HCT116 (cell line): ENCODE measurements around the gene ISG20. TPM values are rescaled to one million over a fixed set of nuclear protein-coding genes. Genes with fewer than 3 reads are reported as not detected.

ENCODE experiments used
- ATAC-seq: fragments of 200-7000 bp; cut with Tn5 transposase; 2 replicates; pipeline ENCODE4 v1.9.1; 2020; ENCODE audit warnings: mild to moderate bottlenecking, moderate library complexity
- BruUV-seq: library from RNA; stranded (reverse); fragments of 400-500 nt; replicated peaks from 2 replicates; lab custom pipeline; 2021; lab: Mats Ljungman, UMichigan
- CTCF ChIA-PET: fragments of 300-600 bp; sonication (Branson Sonifier 250); formaldehyde crosslinking; loops from one replicate; lab custom pipeline; 2021; ENCODE audit warnings: antibody characterized with exemption; lab: Charles Lee
- POLR2A ChIA-PET: fragments of 300-600, 350-600 bp; sonication (Branson Sonifier 250); formaldehyde crosslinking; loops from one replicate; lab custom pipeline; 2021; ENCODE audit warnings: antibody characterized with exemption; lab: Charles Lee
- RAD21 ChIA-PET, 2 experiments: fragments of 300-600 bp; sonication (Branson Sonifier 250); formaldehyde crosslinking; loops; one replicate each; lab custom pipeline; 2023; ENCODE audit warnings: low total read pairs in 2 of 2; ENCODE audit not compliant: uncharacterized antibody in 2 of 2, unreplicated experiment in 2 of 2, low non-redundant PET in 1 of 2; lab: Charles Lee
- DNase-seq: peaks from one replicate; pipeline ENCODE4 v3.0.0-alpha.2; 2010; ENCODE audit warnings: low read depth, low spot score
- H2AFZ ChIP-seq: fragments of 200-600 bp; shearing (Covaris generic), sonication (generic); 2 replicates; pipeline ENCODE4 v1.6.1; 2017; ENCODE audit warnings: low read depth, mixed run types, mixed read lengths, antibody characterized with exemption, low read length; ENCODE audit not compliant: poor library complexity, severe bottlenecking
- H3K27ac ChIP-seq: 2 replicates; pipeline ENCODE4 v1.5.1; 2012; ENCODE audit warnings: low read depth, low read length
- H3K27me3 ChIP-seq: fragments of 200-600 bp; sonication (generic); 2 replicates; pipeline ENCODE4 v1.6.1; 2016; ENCODE audit warnings: mixed run types, low read length, mixed read lengths; ENCODE audit not compliant: insufficient read depth
- H3K36me3 ChIP-seq, 2 experiments: fragments of 200-500 bp in 1 of 2; fragments of 200-600 bp in 1 of 2; sonication (Bioruptor generic) in 1 of 2; sonication (generic) in 1 of 2; 2 replicates each; pipeline versions ENCODE4 v1.5.1 to v1.6.1; 2014 to 2016; ENCODE audit warnings: low read length in 2 of 2, inconsistent platforms in 1 of 2, mixed read lengths in 1 of 2, mixed run types in 1 of 2; ENCODE audit not compliant: insufficient read depth in 2 of 2, control insufficient read depth in 1 of 2
- H3K4me1 ChIP-seq, 2 experiments: fragments of 200-600 bp in 1 of 2; sonication (generic) in 1 of 2; 2 replicates each; pipeline versions ENCODE4 v1.5.1 to v1.6.1; 2012 to 2017; ENCODE audit warnings: low read length in 2 of 2, inconsistent platforms in 1 of 2, mild to moderate bottlenecking in 1 of 2, mixed read lengths in 1 of 2, mixed run types in 1 of 2, moderate library complexity in 1 of 2; ENCODE audit not compliant: insufficient read depth in 2 of 2, control insufficient read depth in 1 of 2
- H3K4me2 ChIP-seq: fragments of 200-600 bp; sonication (generic); 2 replicates; pipeline ENCODE4 v1.6.1; 2017; ENCODE audit warnings: mixed run types, low read length, mixed read lengths
- H3K4me3 ChIP-seq, 2 experiments: fragments of 200-600 bp in 1 of 2; sonication (generic) in 1 of 2; replicated peaks in 1 of 2; 2 replicates each; pipeline ENCODE4 v1.5.1; 2011 to 2016; ENCODE audit warnings: low read length in 2 of 2, control low read depth in 1 of 2, low read depth in 1 of 2, mild to moderate bottlenecking in 1 of 2, mixed read lengths in 1 of 2, mixed run types in 1 of 2
- H3K79me2 ChIP-seq: fragments of 200-600 bp; sonication (generic); 2 replicates; pipeline ENCODE4 v1.6.1; 2017; ENCODE audit warnings: mild to moderate bottlenecking, mixed run types, low read length, moderate library complexity, mixed read lengths; ENCODE audit not compliant: insufficient read depth
- H3K9ac ChIP-seq: fragments of 200-600 bp; sonication (generic); 2 replicates; pipeline ENCODE4 v1.6.1; 2016; ENCODE audit warnings: low read length, mixed read lengths
- H3K9me2 ChIP-seq: fragments of 200-600 bp; sonication (generic), shearing (Covaris generic); 2 replicates; pipeline ENCODE4 v1.6.1; 2017; ENCODE audit warnings: mixed run types, mild to moderate bottlenecking, moderate library complexity; ENCODE audit not compliant: insufficient read depth
- H3K9me3 ChIP-seq, 2 experiments: fragments of 200-500 bp in 1 of 2; fragments of 200-600 bp in 1 of 2; sonication (Bioruptor generic) in 1 of 2; sonication (generic) in 1 of 2; 2 replicates each; pipeline ENCODE4 v1.6.1; 2014 to 2017; ENCODE audit warnings: low read length in 2 of 2, mixed read lengths in 2 of 2, inconsistent platforms in 1 of 2, low read depth in 1 of 2, mild to moderate bottlenecking in 1 of 2, mixed run types in 1 of 2, moderate library complexity in 1 of 2; ENCODE audit not compliant: control insufficient read depth in 1 of 2, insufficient read depth in 1 of 2
- H4K20me1 ChIP-seq: fragments of 200-600 bp; sonication (generic), shearing (Covaris generic); 2 replicates; pipeline ENCODE4 v1.6.1; 2017; ENCODE audit warnings: mixed run types, mild to moderate bottlenecking, moderate library complexity; ENCODE audit not compliant: insufficient read depth
- JUND ChIP-seq: IDR thresholded peaks from 2 replicates; pipeline ENCODE4 v1.6.1; 2012
- MAX ChIP-seq: IDR thresholded peaks from 2 replicates; pipeline ENCODE4 v1.6.1; 2012
- REST ChIP-seq: IDR thresholded peaks from 2 replicates; pipeline ENCODE4 v1.6.1; 2012; ENCODE audit warnings: low read depth
- intact Hi-C: fragments of 100-400 bp; cut with micrococcal nuclease; formaldehyde crosslinking; loops from 2 replicates; pipeline ENCODE4 v1.10.0; 2022
- total RNA-seq: library from RNA; stranded (reverse); gene quantifications from one replicate; pipeline ENCODE4 v1.2.1, GENCODE V29; 2021; ENCODE audit not compliant: unreplicated experiment

The ISG20 gene
- total RNA-seq, 1 experiment from 2014 or later, result 11.0 TPM

- H3K27me3 ChIP-seq, result peaks cover 34% of the 10 kb centered on the region
- RAD21 ChIA-PET, result no interaction called here
- H3K4me1 ChIP-seq, result no peaks in the 10 kb centered on the region
- H3K27ac ChIP-seq, result no peak overlapping the region
- no peaks in the 10 kb centered on the region for H3K36me3 ChIP-seq
- TF ChIP-seq JUND (no peak), REST (peak; percentile 79), MAX (no peak)
- TF ChIP-seq, all 23 proteins: peak for 1
- BruUV-seq, result no TSS peak
- no peak for ATAC-seq
- CTCF ChIA-PET, result no interaction called here
- no peak overlapping the region for H3K4me3 ChIP-seq
- H3K4me2 ChIP-seq, result no peak overlapping the region
- POLR2A ChIA-PET, result no interaction called here
- no peaks in the 10 kb centered on the region for H3K79me2 ChIP-seq
- no peak overlapping the region for H2AFZ ChIP-seq
- intact Hi-C loops, result no loop called here
- H3K9me3 ChIP-seq, result no peaks in the 10 kb centered on the region
- no peak overlapping the region for H3K9ac ChIP-seq
- DNase-seq, result no peak
- no peaks in the 10 kb centered on the region for H3K9me2 ChIP-seq
- H4K20me1 ChIP-seq, result no peaks in the 10 kb centered on the region
These were observed 33.4 kb upstream of the ISG20 start for GRCh38 chr15:88605189-88606069.
